Stimulated activated CD8-positive, alpha-beta memory T cell treated with anti-CD3 and anti-CD28 coated beads, Interleukin-15, amount 100 ng/mL, for 24 hours (primary cell): Measurements from ENCODE around the gene LRP6.
"Not testable (repeated sequence)": the region's sequence is repeated elsewhere in the genome, so short reads cannot be mapped to it uniquely, and the experiment has no call there.

ENCODE experiments used
- DNase-seq: peaks from one replicate; pipeline ENCODE4 v3.0.0-alpha.2; 2020; ENCODE audit warnings: low read depth

LRP6 gene

GRCh38 chr12:12265571-12266388 lies 1.1 kb downstream of the LRP6 start:
- DNase-seq: no peak

GRCh38 chr12:12265035-12265434 lies 1.8 kb downstream of the LRP6 start:
- DNase-seq: no peak

DNA sequence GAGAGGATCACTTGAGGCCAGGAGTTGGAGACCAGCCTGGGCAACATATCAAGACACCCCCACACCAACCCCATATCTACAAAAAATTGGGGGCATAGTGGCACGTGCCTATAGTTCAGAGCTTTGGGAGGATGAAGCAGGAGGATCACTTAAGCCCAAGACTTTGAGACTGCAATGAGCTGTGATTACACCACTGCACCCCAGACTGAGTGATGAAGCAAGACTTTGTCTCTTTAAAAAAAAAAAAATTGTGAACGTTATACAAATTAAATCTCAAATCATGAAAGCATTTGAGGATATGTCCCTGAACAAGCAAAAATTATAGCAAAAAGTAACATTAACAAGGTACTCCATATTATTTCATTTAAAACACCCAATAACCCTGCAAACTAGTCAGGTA lies 2.9 kb downstream of the LRP6 start:
- DNase-seq: no peak

DNA sequence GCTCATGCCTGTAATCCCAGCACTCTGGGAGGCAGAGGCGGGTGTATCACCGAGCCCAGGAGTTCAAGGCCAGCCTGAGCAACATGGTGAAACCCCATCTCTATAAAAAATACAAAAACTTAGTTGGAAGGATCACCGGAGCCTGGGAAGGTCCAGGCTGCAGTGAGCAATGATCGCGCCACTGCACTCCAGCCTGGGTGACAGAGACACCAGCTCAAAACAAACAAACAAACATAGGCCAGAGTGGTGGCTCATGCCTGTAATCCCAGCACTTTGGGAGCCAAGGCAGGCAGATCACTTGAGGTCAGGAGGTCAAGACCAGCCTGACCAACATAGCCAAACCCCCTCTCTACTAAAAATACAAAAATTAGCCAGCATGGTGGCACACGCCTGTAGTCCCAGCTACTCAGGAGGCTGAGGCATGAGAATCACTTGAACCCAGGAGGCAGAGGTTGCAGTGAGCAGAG lies 10.5 kb downstream of the LRP6 start:
- DNase-seq: not testable (repeated sequence)

DNA sequence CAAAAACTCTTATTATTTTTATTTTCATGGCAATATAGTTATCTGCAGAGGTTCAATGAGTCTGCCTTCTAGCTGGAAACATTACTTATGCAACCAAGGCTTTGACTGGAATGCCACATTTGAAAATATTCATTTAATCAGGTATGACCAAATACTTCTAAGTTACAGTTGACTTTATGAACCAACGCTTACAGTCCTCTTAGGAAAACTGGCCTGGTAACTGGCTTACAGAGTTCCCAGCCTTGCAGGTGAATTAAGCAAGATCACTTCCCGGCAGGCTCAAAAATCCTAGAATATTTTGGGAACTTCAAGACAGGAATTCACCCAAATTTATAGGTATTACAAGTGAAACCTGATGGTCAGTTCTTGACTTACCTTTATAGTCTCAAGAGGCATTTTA lies 12.3 kb downstream of the LRP6 start:
- DNase-seq: no peak

DNA sequence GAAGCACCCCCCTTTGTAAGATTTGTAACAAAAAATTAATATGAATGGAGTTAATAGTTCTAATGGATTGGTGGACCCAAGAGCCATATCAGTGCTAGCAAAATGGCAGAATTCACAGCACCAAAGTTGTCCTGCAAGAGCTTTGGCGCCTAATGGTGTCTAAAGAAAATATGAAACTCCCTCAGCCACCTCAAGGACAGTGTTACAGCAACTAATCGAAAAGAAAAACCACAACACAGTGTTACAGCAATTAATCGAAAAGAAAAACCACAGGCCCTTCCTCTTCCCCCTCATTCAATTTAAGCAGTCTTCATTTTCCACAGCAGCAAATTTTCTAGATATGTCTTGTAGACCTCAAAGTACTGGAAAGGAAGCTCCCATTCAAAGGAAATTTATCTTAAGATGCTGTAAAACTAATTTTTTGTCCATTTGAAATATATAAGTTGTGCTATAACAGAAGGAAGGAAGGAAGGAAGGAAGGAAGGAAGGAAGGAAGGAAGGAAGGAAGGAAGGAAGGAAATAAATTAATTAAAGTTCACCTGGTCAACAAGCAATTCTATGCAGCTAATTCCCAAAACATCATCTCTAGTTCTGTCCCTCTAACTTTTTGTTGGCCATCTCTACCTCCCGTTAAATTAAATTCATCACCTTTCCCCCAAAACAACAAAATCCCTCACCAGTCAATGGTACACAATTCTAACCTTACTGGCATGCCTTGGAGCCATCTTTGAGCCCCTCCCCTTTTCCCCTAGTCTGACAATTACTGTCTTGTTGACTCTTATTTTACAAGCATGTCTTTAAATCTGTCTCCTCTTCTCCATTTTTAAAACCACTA lies 17.4 kb downstream of the LRP6 start:
- DNase-seq: no peak

DNA sequence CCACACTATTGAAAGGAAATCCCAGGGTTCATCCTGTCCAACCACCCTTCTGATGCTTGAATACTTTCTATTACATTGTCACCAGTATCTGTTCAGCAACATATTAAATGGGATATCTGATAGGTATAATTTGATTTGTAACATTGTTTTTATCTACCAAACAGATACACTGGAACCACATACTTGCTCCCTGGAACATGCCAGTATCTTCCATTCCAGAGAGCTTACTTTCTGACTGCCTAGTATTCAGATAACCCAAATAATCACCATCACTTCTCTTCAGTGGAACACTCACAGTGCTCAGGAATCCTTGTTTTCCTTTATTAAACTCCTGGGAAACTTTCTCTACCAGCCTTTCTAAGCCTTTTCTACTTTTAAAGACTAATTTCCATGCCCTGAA lies 19.3 kb downstream of the LRP6 start:
- DNase-seq: no peak

- DNase-seq: no peak
Measured at GRCh38 chr12:12244341-12244740, 22.5 kb downstream of the LRP6 start.

DNA sequence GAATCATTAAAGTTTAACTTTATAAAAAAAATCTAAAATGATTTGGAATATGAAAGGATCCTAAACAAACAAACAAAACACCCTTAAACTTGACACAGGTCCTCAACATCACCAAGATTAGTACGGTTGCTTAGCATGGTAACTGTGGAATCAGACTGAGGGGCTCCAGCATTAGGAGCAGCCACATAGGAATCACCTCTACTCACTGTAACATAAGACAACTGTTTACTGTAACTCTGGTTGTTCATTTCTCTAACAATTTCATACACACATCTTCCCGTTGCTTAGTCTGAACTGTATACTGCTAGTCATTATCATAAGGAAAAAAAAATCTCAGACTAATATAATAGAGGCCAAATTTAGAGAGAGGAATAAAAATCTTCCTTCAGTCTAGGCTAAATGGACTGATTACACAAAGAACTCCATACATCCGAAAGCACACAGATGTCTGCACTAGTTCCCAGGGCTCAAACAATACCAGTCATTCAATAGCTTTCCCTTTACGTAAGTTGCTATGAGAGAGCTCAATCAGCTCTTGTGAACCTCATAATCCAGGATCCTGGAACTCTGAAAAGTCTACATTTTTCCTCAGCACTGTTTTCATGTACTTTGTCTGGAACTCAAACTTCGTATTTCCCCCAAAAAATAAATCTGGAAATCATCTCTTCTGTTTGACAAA lies 26.0 kb downstream of the LRP6 start:
- DNase-seq: no peak

GRCh38 chr12:12239127-12239526 lies 27.7 kb downstream of the LRP6 start:
- no peak for DNase-seq

DNA sequence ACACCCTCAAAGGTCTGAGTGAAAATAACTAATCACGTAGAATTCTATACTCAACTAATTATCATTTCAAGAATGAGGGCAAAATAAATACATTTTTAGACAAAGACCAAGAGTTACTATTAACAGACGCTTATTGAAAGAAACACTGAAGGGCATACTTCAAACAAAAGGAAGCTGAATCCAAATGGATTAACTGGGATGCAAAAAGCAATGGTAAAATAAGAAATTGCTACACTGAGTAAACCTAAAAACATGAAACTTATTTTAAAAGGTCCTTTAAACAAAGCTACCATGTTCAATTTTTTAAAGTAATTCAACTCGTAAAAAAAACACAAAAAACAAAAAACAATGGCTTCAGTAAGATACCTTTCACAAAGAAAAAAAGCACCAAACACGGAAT lies 28.2 kb downstream of the LRP6 start:
- DNase-seq: no peak

DNA sequence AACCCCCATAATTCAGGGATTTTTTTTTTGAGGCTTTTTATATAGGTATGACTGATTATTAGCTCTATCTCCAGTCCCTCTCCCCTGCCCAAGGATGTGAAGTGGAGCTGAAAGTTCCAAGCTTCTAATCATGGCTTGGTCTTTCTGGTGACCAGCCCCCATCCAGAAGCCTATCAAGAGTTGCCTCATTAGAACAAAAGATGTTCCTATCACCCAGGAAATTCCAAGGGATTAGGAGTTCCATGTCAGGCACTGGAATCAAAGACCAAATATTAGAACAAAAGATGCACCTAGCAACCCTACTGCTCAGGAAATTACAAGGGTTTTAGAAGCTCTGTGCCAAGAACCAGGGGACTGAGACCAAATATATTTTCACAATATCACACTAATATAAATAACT lies 29.9 kb downstream of the LRP6 start:
- DNase-seq: no peak

GRCh38 chr12:12230275-12230674 lies 36.6 kb downstream of the LRP6 start:
- DNase-seq: no peak

GRCh38 chr12:12229556-12230092 lies 37.2 kb downstream of the LRP6 start:
- DNase-seq: no peak

GRCh38 chr12:12228402-12228801 lies 38.4 kb downstream of the LRP6 start:
- DNase-seq: no peak

- DNase-seq: no peak
Measured at GRCh38 chr12:12226187-12226586, 40.7 kb downstream of the LRP6 start.

DNA sequence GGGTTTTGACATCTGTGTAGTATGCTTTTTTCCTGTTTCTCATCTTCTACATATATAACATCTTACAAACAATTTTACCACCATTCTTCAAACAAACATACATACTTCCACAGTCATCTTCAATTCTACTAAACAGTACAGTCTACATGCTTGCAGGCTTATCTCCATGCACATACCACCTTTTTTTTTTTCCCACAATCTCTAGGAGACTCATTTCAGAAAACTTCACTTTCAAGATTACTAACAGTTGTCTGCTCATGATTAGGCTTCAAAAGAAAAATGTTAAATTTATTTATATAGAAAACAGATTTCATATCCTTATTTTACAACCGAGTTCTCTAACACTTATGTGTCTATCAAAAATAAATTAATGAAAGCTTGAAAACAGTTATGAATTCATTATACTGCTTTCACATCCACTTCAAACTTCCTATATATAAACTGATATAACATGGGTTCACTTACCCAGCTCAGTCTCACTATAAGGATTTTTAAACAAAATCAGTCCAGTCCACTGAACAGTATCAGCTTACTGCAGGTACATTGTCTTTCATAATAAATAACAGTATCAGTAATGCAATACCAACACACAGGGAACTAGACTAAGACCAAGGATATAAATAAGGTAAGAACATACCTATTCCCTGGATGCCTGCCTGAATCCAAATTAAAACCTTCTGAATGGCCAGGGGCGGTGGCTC lies 42.5 kb downstream of the LRP6 start:
- no peak for DNase-seq

DNA sequence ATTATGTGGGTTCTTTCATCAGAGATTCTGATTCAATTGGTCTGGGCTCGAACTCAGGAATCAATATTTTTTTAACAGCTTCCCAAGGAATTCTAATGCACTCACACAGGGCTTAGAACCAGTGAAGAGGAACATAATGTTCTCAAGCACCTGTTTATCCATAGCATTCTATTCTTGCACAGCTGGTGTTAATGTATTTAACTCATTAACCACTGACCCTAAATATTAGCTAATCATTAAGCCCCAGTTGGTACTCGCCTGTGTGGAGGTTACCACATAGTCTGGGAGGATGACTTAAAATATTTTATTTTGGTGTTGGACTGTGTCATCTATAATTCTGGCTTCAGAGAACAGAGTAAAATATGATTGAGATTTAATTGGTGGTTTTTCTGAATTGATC lies 45.3 kb downstream of the LRP6 start:
- no peak for DNase-seq

- DNase-seq: no peak
Measured at GRCh38 chr12:12219664-12220063, 47.2 kb downstream of the LRP6 start.

- DNase-seq: no peak
Measured at GRCh38 chr12:12217018-12217359, 49.9 kb downstream of the LRP6 start.

- no peak for DNase-seq
Measured at GRCh38 chr12:12216349-12217017, 50.4 kb downstream of the LRP6 start.
